ENCODE measurements around the gene LIN7B. TPM values are rescaled to one million over a fixed set of nuclear protein-coding genes. Genes with fewer than 3 reads are reported as not detected.
A peak's percentile ranks its signal among the peaks of the same experiment; 100 is the strongest.

The LIN7B gene
- total RNA-seq, 1 experiment from 2014 or later: 4.2 TPM

GRCh38 chr19:49073514-49074378, 40.4 kb upstream of the LIN7B start:
- H4K91ac ChIP-seq (ENCODE audit: insufficient read length, low read depth, low read length): no peak overlapping the region
- no peak overlapping the region for H2BK20ac ChIP-seq (ENCODE audit: low read depth, low read length, poor library complexity, severe bottlenecking)
- peak overlapping the region; percentile 38 to 77; a peak in 4 of 5 replicates for H3K4me3 Mint-ChIP-seq
- H3K4me2 ChIP-seq (ENCODE audit: insufficient read depth, insufficient read length, low read length): no peak overlapping the region
- H3K27me3 ChIP-seq (ENCODE audit: insufficient read depth, low read length): peaks cover 36% of the 10 kb centered on the region
- no peak overlapping the region for H3K9ac ChIP-seq (ENCODE audit: extremely low read depth, insufficient read length, low read length)
- H3K27ac ChIP-seq (ENCODE audit: insufficient read length, low read depth, low read length): no peak overlapping the region
- no peak overlapping the region for H4K8ac ChIP-seq (replicated peaks; ENCODE audit: insufficient read length, low read depth, low read length)
- H3K79me1 ChIP-seq (ENCODE audit: insufficient read depth, low read depth, low read length, poor library complexity, severe bottlenecking): no peaks in the 10 kb centered on the region
- no peak overlapping the region for H3K27ac Mint-ChIP-seq
- peaks cover 0 to 1% (median 0%) of the 10 kb centered on the region in 3 experiments; a peak in 1 of 7 replicates for H3K36me3 Mint-ChIP-seq (ENCODE audit: insufficient read depth in 1 of 3, low read depth in 3 of 3)
- peaks cover 74% of the 10 kb centered on the region for H3K27me3 Mint-ChIP-seq (ENCODE audit: low read depth)
- peaks cover 9 to 11% of the 10 kb centered on the region in 2 experiments; a peak in 4 of 5 replicates for H3K9me3 Mint-ChIP-seq
- no peaks in the 10 kb centered on the region for H3K4me1 ChIP-seq (ENCODE audit: insufficient read depth, low read length)
- H2AK5ac ChIP-seq (ENCODE audit: insufficient read length, low read length): no peak overlapping the region
- H3K79me2 ChIP-seq (ENCODE audit: insufficient read depth, low read length): no peaks in the 10 kb centered on the region
- H3T11ph ChIP-seq (ENCODE audit: low read length): no peak overlapping the region
- H2BK12ac ChIP-seq (ENCODE audit: insufficient read length, low read depth, low read length): no peak overlapping the region
- no peak overlapping the region for H3K18ac ChIP-seq (ENCODE audit: insufficient read length, low read depth, low read length)
- no peaks in the 10 kb centered on the region for H4K20me1 ChIP-seq (ENCODE audit: control insufficient read depth, insufficient read depth, insufficient read length)
- no peak overlapping the region for H2BK5ac ChIP-seq (ENCODE audit: insufficient read length, low read length)
- no peak overlapping the region for H2BK15ac ChIP-seq (ENCODE audit: low read depth, low read length)
- peak; percentile 71 for DNase-seq
- no peak overlapping the region for H3K4ac ChIP-seq (ENCODE audit: low read depth, low read length)
- H3K23ac ChIP-seq (ENCODE audit: insufficient read length, low read depth, low read length): no peak overlapping the region
- TF ChIP-seq CTCF (conservative IDR thresholded peaks at IDR 0.05): peak; percentile 60
- no peak overlapping the region for H3K56ac ChIP-seq (ENCODE audit: insufficient read length, low read depth, low read length)
- H3K23me2 ChIP-seq (ENCODE audit: insufficient read length, low read depth, low read length, poor library complexity, severe bottlenecking): no peaks in the 10 kb centered on the region
- no peaks in the 10 kb centered on the region for H3K9me3 ChIP-seq (ENCODE audit: control insufficient read depth, low read depth, low read length)
- no peak overlapping the region for H2BK120ac ChIP-seq (ENCODE audit: low read depth, low read length, poor library complexity, severe bottlenecking)
- H3K14ac ChIP-seq (ENCODE audit: insufficient read depth, low read length): no peak overlapping the region
- WGBS (ENCODE audit: extremely low coverage, insufficient read length, low lambda C conversion rate): no CpG with 5 or more reads among the region's 23 CpGs
- no peak overlapping the region for H4K5ac ChIP-seq (ENCODE audit: insufficient read length, low read depth, low read length)
- H3K4me1 Mint-ChIP-seq: peaks cover 4 to 20% of the 10 kb centered on the region in 2 experiments; a peak in 3 of 4 replicates
- H2AFZ ChIP-seq (ENCODE audit: low read length): no peak overlapping the region

Data from H9 (cell line).